ENCODE results near the gene LY86. TPM values are rescaled to one million over a fixed set of nuclear protein-coding genes. Genes with fewer than 3 reads are reported as not detected.

Gene LY86
- total and polyA plus RNA-seq, 2 donors (not counting 1 experiment from before 2014, with no cell fraction given) = not detected

DNA sequence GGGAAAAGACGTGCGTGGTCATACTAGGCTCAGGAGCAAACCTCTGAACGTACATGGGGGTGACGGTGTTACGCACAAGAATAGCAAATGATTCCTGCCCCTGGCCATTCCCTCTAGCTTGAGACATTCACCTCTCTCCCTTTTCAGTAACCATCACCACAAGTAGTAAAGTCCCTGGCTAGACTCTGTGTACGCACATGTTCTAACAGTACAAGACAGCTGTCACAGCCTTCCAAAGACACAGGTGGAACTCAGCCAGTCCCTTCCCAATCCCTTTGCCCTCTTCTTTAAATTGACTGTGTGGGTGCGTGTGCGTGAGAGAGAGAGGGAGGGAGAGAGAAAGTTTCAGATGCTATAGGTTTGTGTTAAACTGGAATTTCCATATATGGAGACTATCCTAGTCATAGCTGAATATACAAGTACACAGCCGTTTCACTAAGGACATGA, 67.3 kb downstream of the LY86 start:
- H3K4me2 ChIP-seq (ENCODE audit: extremely low read depth, insufficient read depth, low read length) = no peak overlapping the region
- H4K20me1 ChIP-seq (ENCODE audit: control insufficient read depth, extremely low read depth, insufficient read depth, low read length) = no peaks in the 10 kb centered on the region
- no peaks in the 10 kb centered on the region for H3K27me3 ChIP-seq (ENCODE audit: control insufficient read depth, insufficient read depth, low read length)
- H2AFZ ChIP-seq (ENCODE audit: low read length) = no peak overlapping the region
- no peaks in the 10 kb centered on the region for H3K9me3 ChIP-seq (ENCODE audit: control insufficient read depth, insufficient read depth, low read depth, low read length)
- no peak overlapping the region for H3K4me3 ChIP-seq (replicated peaks in 1 of 4; ENCODE audit: control extremely low read depth in 1 of 4, insufficient read depth in 1 of 4, low read depth in 3 of 4, low read length in 4 of 4)
- no peak overlapping the region for H3K9ac ChIP-seq (ENCODE audit: insufficient read depth, low read length)
- no peak for DNase-seq (ENCODE audit: low read depth in 2 of 2)
- H3K36me3 ChIP-seq (ENCODE audit: control insufficient read depth, insufficient read depth, low read length) = no peaks in the 10 kb centered on the region
- H3K79me2 ChIP-seq (ENCODE audit: control insufficient read depth, insufficient read depth, low read length) = no peaks in the 10 kb centered on the region
- TF ChIP-seq EZH2 (IDR thresholded peaks at IDR 0.05; ENCODE audit: low read length, missing control alignments) (no peak), CTCF (conservative IDR thresholded peaks at IDR 0.05 in 1 of 2, IDR thresholded peaks at IDR 0.05 in 1 of 2; ENCODE audit: low read depth in 1 of 2, low read length in 2 of 2) (no peak)
- H3K27ac ChIP-seq (ENCODE audit: insufficient read depth, low read length) = no peak overlapping the region
- H3K4me1 ChIP-seq (ENCODE audit: control insufficient read depth, extremely low read depth, insufficient read depth, low read length) = no peaks in the 10 kb centered on the region

- Histone ChIP-seq H3K9ac (ENCODE audit: insufficient read depth, low read length) (no peak overlapping the region), H3K79me2 (ENCODE audit: control insufficient read depth, insufficient read depth, low read length) (no peaks in the 10 kb centered on the region), H4K20me1 (ENCODE audit: control insufficient read depth, extremely low read depth, insufficient read depth, low read length) (no peaks in the 10 kb centered on the region), H3K27ac (ENCODE audit: insufficient read depth, low read length) (no peak overlapping the region), H3K36me3 (ENCODE audit: control insufficient read depth, insufficient read depth, low read length) (no peaks in the 10 kb centered on the region), H3K4me2 (ENCODE audit: extremely low read depth, insufficient read depth, low read length) (no peak overlapping the region), H3K9me3 (ENCODE audit: control insufficient read depth, insufficient read depth, low read depth, low read length) (no peaks in the 10 kb centered on the region), H3K4me3 (replicated peaks in 1 of 4; ENCODE audit: control extremely low read depth in 1 of 4, insufficient read depth in 1 of 4, low read depth in 3 of 4, low read length in 4 of 4) (no peak overlapping the region), H3K27me3 (ENCODE audit: control insufficient read depth, insufficient read depth, low read length) (no peaks in the 10 kb centered on the region), H3K4me1 (ENCODE audit: control insufficient read depth, extremely low read depth, insufficient read depth, low read length) (no peaks in the 10 kb centered on the region), H2AFZ (ENCODE audit: low read length) (no peak overlapping the region)
- DNase-seq (ENCODE audit: low read depth in 2 of 2) = no peak
- TF ChIP-seq EZH2 (IDR thresholded peaks at IDR 0.05; ENCODE audit: low read length, missing control alignments) (no peak), CTCF (conservative IDR thresholded peaks at IDR 0.05 in 1 of 2, IDR thresholded peaks at IDR 0.05 in 1 of 2; ENCODE audit: low read depth in 1 of 2, low read length in 2 of 2) (no peak)
Measured at GRCh38 chr6:6656287-6656686, 67.8 kb downstream of the LY86 start.

GRCh38 chr6:6657085-6657819, 68.7 kb downstream of the LY86 start:
- Histone ChIP-seq H3K9ac (ENCODE audit: insufficient read depth, low read length) (no peak overlapping the region), H3K4me2 (ENCODE audit: extremely low read depth, insufficient read depth, low read length) (no peak overlapping the region), H3K27ac (ENCODE audit: insufficient read depth, low read length) (no peak overlapping the region), H3K79me2 (ENCODE audit: control insufficient read depth, insufficient read depth, low read length) (no peaks in the 10 kb centered on the region), H2AFZ (ENCODE audit: low read length) (no peak overlapping the region), H3K4me1 (ENCODE audit: control insufficient read depth, extremely low read depth, insufficient read depth, low read length) (no peaks in the 10 kb centered on the region), H4K20me1 (ENCODE audit: control insufficient read depth, extremely low read depth, insufficient read depth, low read length) (no peaks in the 10 kb centered on the region), H3K4me3 (replicated peaks in 1 of 4; ENCODE audit: control extremely low read depth in 1 of 4, insufficient read depth in 1 of 4, low read depth in 3 of 4, low read length in 4 of 4) (no peak overlapping the region), H3K9me3 (ENCODE audit: control insufficient read depth, insufficient read depth, low read depth, low read length) (no peaks in the 10 kb centered on the region), H3K27me3 (ENCODE audit: control insufficient read depth, insufficient read depth, low read length) (no peaks in the 10 kb centered on the region), H3K36me3 (ENCODE audit: control insufficient read depth, insufficient read depth, low read length) (no peaks in the 10 kb centered on the region)
- no peak for DNase-seq (ENCODE audit: low read depth in 2 of 2)
- TF ChIP-seq CTCF (conservative IDR thresholded peaks at IDR 0.05 in 1 of 2, IDR thresholded peaks at IDR 0.05 in 1 of 2; ENCODE audit: low read depth in 1 of 2, low read length in 2 of 2) (no peak), EZH2 (IDR thresholded peaks at IDR 0.05; ENCODE audit: low read length, missing control alignments) (no peak)
